Transverse colon (tissue), 4 donors: ENCODE measurements around the gene PCIF1.

Source experiments
- EP300 ChIP-seq: sonication (generic); formaldehyde crosslinking; IDR thresholded peaks from one replicate; pipeline ENCODE4 v1.6.1; 2017; ENCODE audit warnings: antibody characterized with exemption, low read depth
- POLR2A ChIP-seq: fragments of 450-650 bp; IDR thresholded peaks from one replicate; pipeline ENCODE4 v1.6.1; 2016; ENCODE audit warnings: antibody characterized with exemption, mild to moderate bottlenecking, moderate library complexity
- POLR2AphosphoS5 ChIP-seq, 3 donors: sonication (generic); formaldehyde crosslinking; IDR thresholded peaks; one replicate each; pipeline ENCODE4 v1.6.1; 2016; ENCODE audit warnings: antibody characterized with exemption in 3 of 3
- TF ChIP-seq, protein P1 (sequence below), 5 experiments: fragments of 200-600 bp in 3 of 5; fragments of 450-650 bp in 2 of 5; sonication (generic) in 3 of 5; IDR thresholded peaks; 1 replicate in 2 of 5; 2 replicates in 3 of 5; pipeline ENCODE4 v1.5.1; 2016 to 2017; ENCODE audit warnings: antibody characterized with exemption in 5 of 5, inconsistent platforms in 3 of 5, mild to moderate bottlenecking in 2 of 5, moderate library complexity in 1 of 5

DNA sequence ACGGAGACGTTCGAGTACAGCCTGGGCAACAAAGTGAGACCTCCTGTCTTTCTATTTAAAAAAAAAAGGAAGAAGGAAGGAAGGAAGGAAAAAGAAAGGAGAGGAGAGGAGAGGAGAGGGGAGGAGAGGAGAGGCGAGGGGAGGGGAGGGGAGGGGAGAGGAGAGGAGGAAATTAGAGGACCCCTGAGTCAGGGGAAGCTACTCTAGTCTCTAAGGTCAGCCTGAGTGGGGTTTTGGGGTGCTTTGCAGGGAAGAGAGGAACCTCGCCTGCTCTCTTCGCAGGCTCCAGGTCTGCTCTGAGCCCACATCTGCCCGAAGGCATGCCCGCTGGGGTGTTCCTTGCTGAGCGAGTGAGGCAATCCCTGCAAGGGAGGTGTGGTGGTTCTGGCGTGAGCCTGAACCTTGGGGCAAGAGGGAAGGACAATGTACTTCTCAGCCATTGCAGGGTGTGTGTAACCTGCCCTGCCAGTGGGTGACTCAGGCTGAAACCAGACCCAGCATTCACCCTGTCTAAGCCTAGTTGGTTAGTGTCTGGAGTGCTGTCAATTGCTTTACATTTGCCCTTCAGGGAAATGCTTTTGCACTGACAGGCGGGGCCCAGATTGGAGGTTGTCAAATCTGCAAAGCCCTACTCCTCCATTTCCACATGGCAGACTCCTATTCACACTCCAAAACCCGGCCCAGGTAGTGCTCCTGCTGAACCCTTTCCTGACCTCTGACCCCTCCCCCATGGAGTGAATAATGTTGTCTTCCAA, 58.9 kb downstream of the PCIF1 start:
- no peak for TF ChIP-seq POLR2A
- TF ChIP-seq, protein P1, sequence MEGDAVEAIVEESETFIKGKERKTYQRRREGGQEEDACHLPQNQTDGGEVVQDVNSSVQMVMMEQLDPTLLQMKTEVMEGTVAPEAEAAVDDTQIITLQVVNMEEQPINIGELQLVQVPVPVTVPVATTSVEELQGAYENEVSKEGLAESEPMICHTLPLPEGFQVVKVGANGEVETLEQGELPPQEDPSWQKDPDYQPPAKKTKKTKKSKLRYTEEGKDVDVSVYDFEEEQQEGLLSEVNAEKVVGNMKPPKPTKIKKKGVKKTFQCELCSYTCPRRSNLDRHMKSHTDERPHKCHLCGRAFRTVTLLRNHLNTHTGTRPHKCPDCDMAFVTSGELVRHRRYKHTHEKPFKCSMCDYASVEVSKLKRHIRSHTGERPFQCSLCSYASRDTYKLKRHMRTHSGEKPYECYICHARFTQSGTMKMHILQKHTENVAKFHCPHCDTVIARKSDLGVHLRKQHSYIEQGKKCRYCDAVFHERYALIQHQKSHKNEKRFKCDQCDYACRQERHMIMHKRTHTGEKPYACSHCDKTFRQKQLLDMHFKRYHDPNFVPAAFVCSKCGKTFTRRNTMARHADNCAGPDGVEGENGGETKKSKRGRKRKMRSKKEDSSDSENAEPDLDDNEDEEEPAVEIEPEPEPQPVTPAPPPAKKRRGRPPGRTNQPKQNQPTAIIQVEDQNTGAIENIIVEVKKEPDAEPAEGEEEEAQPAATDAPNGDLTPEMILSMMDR (IDR thresholded peaks at IDR 0.05): no peak
- no peak for TF ChIP-seq POLR2AphosphoS5 (IDR thresholded peaks at IDR 0.05)
- TF ChIP-seq EP300: no peak
